Heart left ventricle (tissue), 16 donors: Measurements from ENCODE around the gene SBNO2. TPM values are rescaled to one million over a fixed set of nuclear protein-coding genes. Genes with fewer than 3 reads are reported as not detected.
A peak's percentile ranks its signal among the peaks of the same experiment; 100 is the strongest.

Source experiments
- ATAC-seq, 4 donors: fragments of 200-7000 bp; cut with Tn5 transposase; one replicate each; pipeline ENCODE4 v1.9.1; 2020 to 2022; ENCODE audit warnings: moderate library complexity in 4 of 4, mild to moderate bottlenecking in 3 of 4, moderate number of reproducible peaks in 1 of 4
- DNase-seq, 5 donors: peaks; one replicate each; pipeline ENCODE4 v3.0.0-alpha.2; 2020
- H3K27ac ChIP-seq, 12 donors: fragments of 200-600 bp; sonication (generic) in 4 of 12; one replicate each; pipeline versions ENCODE4 v1.5.0 to v1.8.0; 2016 to 2022; ENCODE audit warnings: mild to moderate bottlenecking in 2 of 12
- H3K27me3 ChIP-seq, 9 donors: fragments of 200-600 bp; sonication (generic) in 2 of 9; one replicate each; pipeline versions ENCODE4 v1.5.1 to v1.8.0; 2016 to 2022; ENCODE audit warnings: mild to moderate bottlenecking in 3 of 9
- H3K36me3 ChIP-seq, 9 donors: fragments of 200-600 bp; sonication (generic) in 2 of 9; one replicate each; pipeline versions ENCODE4 v1.5.0 to v1.8.0; 2018 to 2022; ENCODE audit warnings: mild to moderate bottlenecking in 2 of 9
- H3K4me1 ChIP-seq, 12 donors: fragments of 200-600 bp; sonication (generic) in 4 of 12; one replicate each; pipeline versions ENCODE4 v1.5.0 to v1.8.0; 2016 to 2022; ENCODE audit warnings: mild to moderate bottlenecking in 3 of 12
- H3K4me3 ChIP-seq, 12 donors: fragments of 200-600 bp; sonication (generic) in 4 of 12; one replicate each; pipeline versions ENCODE4 v1.5.0 to v1.8.0; 2017 to 2022; ENCODE audit warnings: mild to moderate bottlenecking in 9 of 12, moderate library complexity in 4 of 12
- H3K9me3 ChIP-seq, 12 donors: fragments of 200-600 bp; sonication (generic) in 4 of 12; one replicate each; pipeline versions ENCODE4 v1.5.0 to v1.8.0; 2016 to 2022; ENCODE audit warnings: mild to moderate bottlenecking in 1 of 12
- CTCF ChIP-seq, 12 donors: fragments of 200-600 bp; sonication (generic) in 4 of 12; IDR thresholded peaks; one replicate each; pipeline versions ENCODE4 v1.5.0 to v1.8.0; 2018 to 2022; ENCODE audit warnings: antibody characterized with exemption in 12 of 12, mild to moderate bottlenecking in 5 of 12
- POLR2A ChIP-seq, 2 donors: fragments of 450-650 bp; IDR thresholded peaks; one replicate each; pipeline ENCODE4 v1.6.1; 2017; ENCODE audit warnings: antibody characterized with exemption in 2 of 2, mild to moderate bottlenecking in 2 of 2, moderate library complexity in 2 of 2
- whole genome bisulfite sequencing, 4 donors: extraction: QIAGEN DNeasy Blood & Tissue Kit in 2 of 4; methylation state at CpG; one replicate each; pipeline versions ENCODE4 v1.1.5 to v1.1.7; 2013 to 2018; 5-methylcytosine and 5-hydroxymethylcytosine counted together
- intact Hi-C, 10 donors: fragments of 100-400 bp; cut with DNase I; formaldehyde crosslinking; loops; one replicate each; pipeline versions ENCODE4 v1.11.1 to v1.14.2; 2022
- polyA plus RNA-seq, 2 donors: library from polyadenylated mRNA; stranded (reverse); fragments of 200-250 nt; gene quantifications; one replicate each; pipeline ENCODE4 v1.2.3, GENCODE V29; 2013
- total RNA-seq, 9 donors: library from RNA; depleted of rRNA in 2 of 9; stranded (reverse); fragments of >200 nt in 2 of 9; fragmentation: NEBNext Ultra II Directional in 3 of 9; extraction: Animal tissue kit (Norgen Biotek cat#: 25700) in 3 of 9; gene quantifications; one replicate each; pipeline versions ENCODE4 v1.1.0 to v1.2.4, GENCODE V29; 2016 to 2023
- donor health status: ischemic (EF 13 %, LVEDD 7.1; RV severe dilation, severe dysfunction).
- donor health status: healthy with polysubstance abuse.
- donor health status: DM: no; HTN: yes; CAD: no.
- donor health status: DM: no; HTN: no; CAD: no.
- donor health status: ischemic (EF 25% LVEDD 6.9; RV normal size, moderate dysfunction).
- donor health status: ischemic (EF 25% LVEDD 5.7; RV mildly dilated, moderate dysfunction).
- donor health status: healthy.
- donor health status: DM: yes; HTN: yes; CAD: no.
- donor health status: ischemic (EF 35%, LVEDD 5.7; RV mildly dilated, moderate dysfunction).
- donor health status: nonischemic (EF 11% LVEDD 7.7; RV severe dilation, severe dysfunction).
- donor health status: DM: yes; HTN: yes; CAD: no.
- donor health status: PGD.
- donor health status: ischemic (EF 29% LVEDD 5.4; RV normal size, mild dysfunction).
- donor health status: nonischemic (EF 23%, LVEDD 6.1; RV moderate dilation, normal function).

SBNO2 gene
- total and polyA plus RNA-seq, 11 donors: 9.9 to 78.9 (median 18.7) TPM

GRCh38 chr19:1079566-1080111, 94.4 kb downstream of the SBNO2 start:
- H3K4me3 ChIP-seq: peak overlapping the region in 1 of 12 donors; percentile 8
- no peak for TF ChIP-seq CTCF (IDR thresholded peaks at IDR 0.05)
- no peak for TF ChIP-seq POLR2A (IDR thresholded peaks at IDR 0.05)
- 88 to 92% (median 90%) methylated on average over 29 to 45 of the region's 45 CpGs for WGBS, 4 donors
- peaks cover 0 to 6% (median 0%) of the 10 kb centered on the region in 9 donors for H3K27me3 ChIP-seq
- H3K27ac ChIP-seq: no peak overlapping the region
- intact Hi-C loops: loop anchor here in 1 of 10 donors (10.0 kb wide), 1 partner anchor 45 kb away; no protein-coding TSS in a partner anchor
- peaks cover 0 to 51% (median 3%) of the 10 kb centered on the region in 12 donors for H3K4me1 ChIP-seq
- DNase-seq (peak in 1 of 5 donors; percentile 63), ATAC-seq (no peak)
- H3K36me3 ChIP-seq: peaks cover 0 to 63% (median 0%) of the 10 kb centered on the region in 9 donors
- no peaks in the 10 kb centered on the region for H3K9me3 ChIP-seq

DNA sequence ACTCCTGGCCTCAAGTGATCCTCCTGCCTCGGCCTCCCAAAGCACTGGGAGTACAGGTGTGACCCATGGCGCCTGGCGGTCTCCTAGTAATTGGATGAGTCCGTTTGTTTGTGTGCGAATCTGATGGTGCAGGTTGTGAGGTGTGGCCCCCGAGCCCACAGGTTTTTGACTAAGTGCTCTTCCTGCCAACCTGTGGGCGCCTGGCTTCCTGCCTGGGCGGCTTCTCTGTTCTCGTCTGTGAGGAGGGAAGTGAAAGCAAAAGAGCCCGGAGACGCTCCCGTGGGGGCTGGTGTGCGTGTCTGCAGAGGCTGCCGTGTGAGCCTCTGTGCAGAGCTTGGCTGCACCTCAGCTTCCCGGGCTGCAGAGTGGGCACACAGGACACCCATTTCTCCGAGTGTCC, 97.1 kb downstream of the SBNO2 start:
- ATAC-seq: peak in 3 of 4 donors; percentile 38 to 70 (median 53)

GRCh38 chr19:1076046-1076386, 98.1 kb downstream of the SBNO2 start:
- Histone ChIP-seq H3K4me1 (peaks cover 0 to 54% (median 1%) of the 10 kb centered on the region in 12 donors), H3K27ac (peak overlapping the region in 1 of 12 donors; percentile 65), H3K27me3 (peaks cover 2 to 19% (median 7%) of the 10 kb centered on the region in 9 donors), H3K36me3 (peaks cover 0 to 52% (median 0%) of the 10 kb centered on the region in 9 donors), H3K9me3 (no peaks in the 10 kb centered on the region), H3K4me3 (no peak overlapping the region)
- WGBS, 4 donors: 78 to 85% (median 82%) methylated on average over 4 of the region's 4 CpGs
- intact Hi-C loops: no loop called here
- DNase-seq (no peak), ATAC-seq (no peak)
- TF ChIP-seq CTCF (IDR thresholded peaks at IDR 0.05) (no peak), POLR2A (IDR thresholded peaks at IDR 0.05) (no peak)

More for the DNA sequence above, 97.1 kb downstream of the SBNO2 start:
- no peaks in the 10 kb centered on the region for H3K9me3 ChIP-seq
- TF ChIP-seq CTCF (IDR thresholded peaks at IDR 0.05) (no peak), POLR2A (IDR thresholded peaks at IDR 0.05) (no peak)
- H3K27ac ChIP-seq: peak overlapping the region in 1 of 12 donors; percentile 65
- peak; percentile 52 to 88 (median 67) for DNase-seq
- peaks cover 0 to 55% (median 0%) of the 10 kb centered on the region in 12 donors for H3K4me1 ChIP-seq
- intact Hi-C loops: no loop called here
- peak overlapping the region in 2 of 12 donors; percentile 31 to 47 for H3K4me3 ChIP-seq
- WGBS, 4 donors: 52 to 57% (median 54%) methylated on average over 16 of the region's 16 CpGs
- H3K36me3 ChIP-seq: peaks cover 0 to 54% (median 0%) of the 10 kb centered on the region in 9 donors
- peaks cover 0 to 10% (median 3%) of the 10 kb centered on the region in 9 donors for H3K27me3 ChIP-seq

- peaks cover 11 to 32% (median 15%) of the 10 kb centered on the region in 9 donors for H3K27me3 ChIP-seq
- DNase-seq (peak; percentile 78 to 95 (median 89)), ATAC-seq (peak in 3 of 4 donors; percentile 36 to 48 (median 40))
- TF ChIP-seq CTCF (IDR thresholded peaks at IDR 0.05): no peak
- no peak for TF ChIP-seq POLR2A (IDR thresholded peaks at IDR 0.05)
- no peaks in the 10 kb centered on the region for H3K9me3 ChIP-seq
- peaks cover 0 to 52% (median 0%) of the 10 kb centered on the region in 9 donors for H3K36me3 ChIP-seq
- H3K4me1 ChIP-seq: peaks cover 0 to 65% (median 2%) of the 10 kb centered on the region in 12 donors
- 54 to 75% (median 71%) methylated on average over 26 to 54 of the region's 54 CpGs for WGBS, 4 donors
- H3K27ac ChIP-seq: peak overlapping the region in 2 of 12 donors; percentile 19 to 74
- intact Hi-C loops: no loop called here
- H3K4me3 ChIP-seq: peak overlapping the region in 7 of 12 donors; percentile 9 to 48 (median 22)
These were observed 99.4 kb downstream of the SBNO2 start for GRCh38 chr19:1074544-1075283.
